ENCODE measurements around the gene KRT26. TPM values are rescaled to one million over a fixed set of nuclear protein-coding genes. Genes with fewer than 3 reads are reported as not detected.

Gene KRT26, protein sequence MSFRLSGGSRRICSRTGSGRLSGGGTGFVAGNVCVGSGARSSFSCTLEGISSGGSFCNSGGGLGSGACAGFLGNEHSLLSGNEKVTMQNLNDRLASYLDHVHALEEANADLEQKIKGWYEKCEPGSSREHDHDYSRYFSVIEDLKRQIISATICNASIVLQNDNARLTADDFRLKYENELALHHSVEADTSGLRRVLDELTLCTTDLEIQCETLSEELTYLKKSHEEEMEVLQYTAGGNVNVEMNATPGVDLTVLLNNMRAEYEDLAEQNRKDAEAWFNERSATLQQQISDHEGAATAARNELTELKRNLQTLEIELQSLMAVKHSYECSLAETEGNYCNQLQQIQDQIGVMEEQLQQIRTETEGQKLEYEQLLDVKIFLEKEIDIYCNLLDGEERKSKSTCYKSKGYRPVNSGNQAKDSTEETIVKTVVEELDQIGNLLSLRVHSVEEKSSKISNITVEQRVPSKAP
- not detected for total RNA-seq

DNA sequence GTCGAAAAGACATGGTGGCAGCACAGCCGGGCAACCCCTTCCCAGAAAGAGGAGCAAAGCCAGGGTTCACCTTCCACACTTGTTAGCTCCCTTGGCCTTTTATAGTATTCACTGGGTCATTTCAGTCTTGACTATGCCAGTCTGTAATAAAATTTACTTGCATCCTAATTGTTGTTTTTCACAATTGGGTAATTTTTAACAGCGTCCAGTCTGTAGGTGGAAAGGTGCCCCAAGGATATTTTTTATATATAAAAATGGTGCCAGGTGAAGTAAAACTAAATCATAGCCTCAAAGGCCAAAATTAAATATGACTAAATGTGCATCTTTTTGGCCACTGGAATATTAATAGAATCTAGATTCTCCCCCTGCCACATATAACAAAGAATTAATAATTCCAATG is at the start of gene KRT26:
KRT26 (minus strand) TSS at position 101 of the 400 bp plus-strand sequence; CDS start at position 13, 88 bp downstream.
- in situ Hi-C loops (cut with MboI; ENCODE audit: low sequenced_read_pairs in 4 of 4) = no loop called here
- ATAC-seq (no peak), DNase-seq (no peak)
- Histone ChIP-seq H3K27me3 (peaks cover 0 to 12% (median 11%) of the 10 kb centered on the region in 3 donors), H3K36me3 (no peaks in the 10 kb centered on the region), H3K4me1 (no peaks in the 10 kb centered on the region), H3K4me3 (no peak within 1 kb of the TSS), H3K27ac (no peak within 1 kb of the TSS), H3K9me3 (no peaks in the 10 kb centered on the region)
- intact Hi-C loops (cut with DNase I; ENCODE audit: low total_unique reads) = no loop called here
- TF ChIP-seq POLR2A (IDR thresholded peaks at IDR 0.05) = no peak
- TF ChIP-seq, protein P1, sequence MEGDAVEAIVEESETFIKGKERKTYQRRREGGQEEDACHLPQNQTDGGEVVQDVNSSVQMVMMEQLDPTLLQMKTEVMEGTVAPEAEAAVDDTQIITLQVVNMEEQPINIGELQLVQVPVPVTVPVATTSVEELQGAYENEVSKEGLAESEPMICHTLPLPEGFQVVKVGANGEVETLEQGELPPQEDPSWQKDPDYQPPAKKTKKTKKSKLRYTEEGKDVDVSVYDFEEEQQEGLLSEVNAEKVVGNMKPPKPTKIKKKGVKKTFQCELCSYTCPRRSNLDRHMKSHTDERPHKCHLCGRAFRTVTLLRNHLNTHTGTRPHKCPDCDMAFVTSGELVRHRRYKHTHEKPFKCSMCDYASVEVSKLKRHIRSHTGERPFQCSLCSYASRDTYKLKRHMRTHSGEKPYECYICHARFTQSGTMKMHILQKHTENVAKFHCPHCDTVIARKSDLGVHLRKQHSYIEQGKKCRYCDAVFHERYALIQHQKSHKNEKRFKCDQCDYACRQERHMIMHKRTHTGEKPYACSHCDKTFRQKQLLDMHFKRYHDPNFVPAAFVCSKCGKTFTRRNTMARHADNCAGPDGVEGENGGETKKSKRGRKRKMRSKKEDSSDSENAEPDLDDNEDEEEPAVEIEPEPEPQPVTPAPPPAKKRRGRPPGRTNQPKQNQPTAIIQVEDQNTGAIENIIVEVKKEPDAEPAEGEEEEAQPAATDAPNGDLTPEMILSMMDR (IDR thresholded peaks at IDR 0.05 in 4 of 5, conservative IDR thresholded peaks at IDR 0.05 in 1 of 5) = no peak

DNA sequence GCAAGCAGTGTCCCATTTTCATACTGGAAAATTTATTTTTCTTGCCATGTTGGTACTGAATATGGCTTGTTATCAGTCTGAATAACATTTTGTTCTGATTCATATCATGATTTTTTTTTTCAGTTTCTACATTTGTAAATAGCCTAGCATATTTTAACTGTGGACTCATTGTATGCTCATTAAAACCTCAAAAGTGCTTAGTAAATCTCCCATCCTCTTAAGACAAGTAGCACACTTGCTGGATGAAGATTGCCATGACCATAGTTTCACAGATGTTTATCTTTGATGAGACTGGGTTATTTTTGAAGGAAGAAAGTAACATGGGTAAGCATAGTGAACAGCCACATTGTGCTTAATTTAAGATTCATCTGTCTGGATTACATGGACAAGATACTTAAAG is 49.5 kb upstream of the KRT26 start:
- no peak for TF ChIP-seq POLR2A (IDR thresholded peaks at IDR 0.05)
- TF ChIP-seq, protein P1 (IDR thresholded peaks at IDR 0.05 in 4 of 5, conservative IDR thresholded peaks at IDR 0.05 in 1 of 5) = no peak
- no peak overlapping the region for H3K27ac ChIP-seq
- in situ Hi-C loops (cut with MboI; ENCODE audit: low sequenced_read_pairs in 4 of 4) = loop anchor here in 1 of 4 donors (25.0 kb wide), 1 partner anchor 841 kb away; no protein-coding TSS in a partner anchor

DNA sequence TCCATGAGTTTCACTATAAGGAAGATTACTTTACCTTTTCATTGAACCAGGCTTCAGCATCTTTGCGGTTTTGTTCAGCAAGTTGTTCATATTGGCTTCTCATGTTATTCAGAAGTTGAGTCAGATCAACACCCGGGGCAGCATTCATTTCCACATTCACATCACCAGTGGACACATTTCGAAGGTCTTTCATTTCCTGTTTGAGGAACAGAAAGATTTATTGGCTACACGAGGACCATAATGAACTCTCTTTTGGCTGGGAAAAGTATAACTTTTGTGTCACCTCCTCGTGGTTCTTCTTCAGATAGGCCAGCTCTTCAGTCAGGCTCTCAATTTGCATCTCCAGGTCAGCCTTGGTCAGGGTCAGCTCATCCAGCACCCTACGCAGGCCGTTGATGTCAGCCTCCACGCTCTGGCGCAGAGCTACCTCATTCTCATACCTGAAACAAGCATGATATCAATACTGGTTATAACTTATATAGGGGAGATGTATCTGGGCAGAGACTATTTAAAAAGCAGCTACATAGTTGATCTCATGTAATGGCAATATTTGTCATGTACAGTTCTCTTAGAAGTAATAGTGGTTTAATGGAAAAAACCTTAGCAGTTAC is 48.3 kb upstream of the KRT26 start:
- no peak for ATAC-seq
- Histone ChIP-seq H3K27me3 (no peaks in the 10 kb centered on the region), H3K9me3 (no peaks in the 10 kb centered on the region), H3K4me1 (peaks cover 14 to 22% of the 10 kb centered on the region in 2 donors), H3K27ac (peak overlapping the region in 3 of 4 donors; percentile 79 to 87 (median 85)), H3K36me3 (peaks cover 0 to 17% of the 10 kb centered on the region in 2 donors), H3K4me3 (peak overlapping the region in 1 of 4 donors; percentile 67)
- in situ Hi-C loops (cut with MboI; ENCODE audit: low sequenced_read_pairs in 4 of 4) (loop anchor here in 1 of 4 donors (25.0 kb wide), 1 partner anchor 842 kb away; no protein-coding TSS in a partner anchor), intact Hi-C loops (cut with DNase I; ENCODE audit: low total_unique reads) (no loop called here)
- no peak for TF ChIP-seq POLR2A (IDR thresholded peaks at IDR 0.05)
- TF ChIP-seq, protein P1 (IDR thresholded peaks at IDR 0.05 in 4 of 5, conservative IDR thresholded peaks at IDR 0.05 in 1 of 5) = no peak
- no peak for DNase-seq

More for the DNA sequence above, 49.5 kb upstream of the KRT26 start:
- H3K36me3 ChIP-seq = peaks cover 0 to 17% of the 10 kb centered on the region in 2 donors
- no peak for ATAC-seq
- no peak for DNase-seq
- peaks cover 14 to 22% of the 10 kb centered on the region in 2 donors for H3K4me1 ChIP-seq
- no peaks in the 10 kb centered on the region for H3K9me3 ChIP-seq
- no peaks in the 10 kb centered on the region for H3K27me3 ChIP-seq
- intact Hi-C loops (cut with DNase I; ENCODE audit: low total_unique reads) = no loop called here
- H3K4me3 ChIP-seq = no peak overlapping the region

DNA sequence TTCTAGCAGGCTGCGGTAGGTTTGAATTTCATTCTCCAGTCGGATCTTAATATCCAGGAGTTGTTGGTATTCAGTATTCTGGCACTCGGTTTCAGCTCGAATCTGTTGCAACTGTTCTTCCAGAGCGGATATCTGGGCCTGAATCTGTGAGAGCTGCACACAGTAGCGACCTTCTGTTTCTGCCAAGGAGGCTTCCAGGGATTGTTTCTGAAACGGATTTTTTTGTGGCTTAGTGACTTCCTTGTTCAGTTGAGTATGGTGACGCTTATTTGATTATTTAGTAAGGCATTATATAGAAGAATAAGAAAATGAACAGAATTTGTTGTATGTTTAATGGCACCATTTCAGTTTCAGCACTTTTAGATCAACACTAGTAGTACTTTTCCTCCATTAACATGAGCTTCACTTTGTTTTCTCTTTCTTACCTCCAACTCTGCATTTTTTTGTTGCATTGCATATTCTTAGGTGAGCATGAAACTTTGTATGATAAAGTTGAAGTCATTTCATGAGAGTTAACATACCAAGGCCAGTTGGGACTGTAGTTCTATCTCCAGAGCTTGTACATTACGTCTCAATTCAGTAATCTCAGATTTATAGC is 47.6 kb upstream of the KRT26 start:
- DNase-seq = no peak
- in situ Hi-C loops (cut with MboI; ENCODE audit: low sequenced_read_pairs in 4 of 4) (loop anchor here in 2 of 4 donors (10.0 to 25.0 kb wide), 2 partner anchors 843 to 855 kb away; no protein-coding TSS in a partner anchor), intact Hi-C loops (cut with DNase I; ENCODE audit: low total_unique reads) (loop anchor here (2.0 to 10.0 kb wide), 4 partner anchors 175 to 868 kb away; partner anchors contain the start of genes EIF1 and SMARCE1)
- Histone ChIP-seq H3K9me3 (no peaks in the 10 kb centered on the region), H3K27ac (peak overlapping the region; percentile 79 to 87 (median 83)), H3K27me3 (no peaks in the 10 kb centered on the region), H3K4me1 (peaks cover 14 to 22% of the 10 kb centered on the region in 2 donors), H3K4me3 (peak overlapping the region; percentile 58 to 73 (median 65)), H3K36me3 (peaks cover 0 to 17% of the 10 kb centered on the region in 2 donors)
- ATAC-seq = peak; percentile 39 to 55
- TF ChIP-seq, protein P1 (IDR thresholded peaks at IDR 0.05 in 4 of 5, conservative IDR thresholded peaks at IDR 0.05 in 1 of 5) = no peak
- no peak for TF ChIP-seq POLR2A (IDR thresholded peaks at IDR 0.05)
